Testis (tissue), 2 donors: ENCODE results near the gene FAM53A.

Experiments
- CTCF ChIP-seq, 3 experiments: fragments of 450-650 bp in 2 of 3; fragments of 200-600 bp in 1 of 3; sonication (generic) in 1 of 3; IDR thresholded peaks; one replicate each; pipeline ENCODE4 v1.5.1; 2016 to 2019; ENCODE audit warnings: antibody characterized with exemption in 3 of 3, mild to moderate bottlenecking in 2 of 3, moderate library complexity in 1 of 3
- POLR2A ChIP-seq: fragments of 450-650 bp; IDR thresholded peaks from one replicate; pipeline ENCODE4 v1.6.1; 2017; ENCODE audit warnings: antibody characterized with exemption, mild to moderate bottlenecking, moderate library complexity

- TF ChIP-seq POLR2A (no peak), CTCF (IDR thresholded peaks at IDR 0.05) (no peak)
Observed at GRCh38 chr4:1652088-1652487, 32.0 kb downstream of the FAM53A start.
